AG20443 (cell line): ENCODE results near the gene CDK5R1.

Experiments
- DNase-seq: peaks from one replicate; pipeline ENCODE4 v3.0.0; 2012; ENCODE audit warnings: low spot score, mixed read lengths

CDK5R1 gene

GRCh38 chr17:32471652-32472051, 15.1 kb upstream of the CDK5R1 start:
- DNase-seq, result no peak

- no peak for DNase-seq
Observed at GRCh38 chr17:32475258-32475657, 11.5 kb upstream of the CDK5R1 start.

DNA sequence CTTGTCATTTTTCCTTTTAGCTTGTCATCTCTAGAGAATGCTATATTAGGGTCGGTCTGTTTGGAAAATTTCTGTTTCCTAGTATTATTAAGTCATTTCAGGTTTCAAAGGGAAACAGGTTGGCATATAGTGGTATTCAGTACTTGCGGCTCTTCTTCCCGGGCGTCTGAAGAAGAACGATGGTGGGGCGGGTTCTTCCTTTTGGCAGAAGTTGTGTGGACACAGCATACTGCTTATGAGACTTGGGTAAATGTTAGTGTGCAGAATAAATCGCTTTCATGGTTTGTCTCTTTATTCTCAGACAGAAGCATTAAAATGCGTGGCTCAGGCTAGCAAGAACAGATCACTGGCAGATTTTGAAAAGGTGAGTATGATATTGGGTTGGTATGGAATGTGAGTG, 9.6 kb upstream of the CDK5R1 start:
- no peak for DNase-seq

DNA sequence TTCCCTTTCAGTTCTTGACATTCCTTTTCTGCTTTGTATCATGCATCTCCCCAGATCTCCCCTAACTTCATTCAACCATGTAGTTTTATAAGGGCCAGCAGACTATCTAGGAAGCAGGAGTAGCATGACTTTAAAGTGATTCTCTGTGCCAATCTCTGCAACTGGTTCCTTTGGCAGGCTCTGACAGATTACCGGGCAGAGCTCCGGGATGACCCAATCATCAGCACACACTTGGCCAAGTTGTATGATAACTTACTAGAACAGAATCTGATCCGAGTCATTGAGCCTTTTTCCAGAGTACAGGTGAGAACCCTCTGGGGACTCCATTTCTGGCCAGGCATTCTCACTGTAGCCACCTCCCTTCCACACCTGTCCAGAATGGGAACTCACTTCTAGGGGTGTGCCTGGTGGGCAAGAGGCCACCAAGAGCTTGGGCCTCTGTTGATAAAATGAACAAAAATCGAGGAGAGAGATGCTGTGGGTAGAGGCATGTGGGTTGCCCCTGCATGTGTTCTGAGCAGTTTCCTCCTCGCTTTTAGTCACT, 7.6 kb upstream of the CDK5R1 start:
- DNase-seq, result no peak

GRCh38 chr17:32481193-32481592, 5.6 kb upstream of the CDK5R1 start:
- DNase-seq, result no peak

DNA sequence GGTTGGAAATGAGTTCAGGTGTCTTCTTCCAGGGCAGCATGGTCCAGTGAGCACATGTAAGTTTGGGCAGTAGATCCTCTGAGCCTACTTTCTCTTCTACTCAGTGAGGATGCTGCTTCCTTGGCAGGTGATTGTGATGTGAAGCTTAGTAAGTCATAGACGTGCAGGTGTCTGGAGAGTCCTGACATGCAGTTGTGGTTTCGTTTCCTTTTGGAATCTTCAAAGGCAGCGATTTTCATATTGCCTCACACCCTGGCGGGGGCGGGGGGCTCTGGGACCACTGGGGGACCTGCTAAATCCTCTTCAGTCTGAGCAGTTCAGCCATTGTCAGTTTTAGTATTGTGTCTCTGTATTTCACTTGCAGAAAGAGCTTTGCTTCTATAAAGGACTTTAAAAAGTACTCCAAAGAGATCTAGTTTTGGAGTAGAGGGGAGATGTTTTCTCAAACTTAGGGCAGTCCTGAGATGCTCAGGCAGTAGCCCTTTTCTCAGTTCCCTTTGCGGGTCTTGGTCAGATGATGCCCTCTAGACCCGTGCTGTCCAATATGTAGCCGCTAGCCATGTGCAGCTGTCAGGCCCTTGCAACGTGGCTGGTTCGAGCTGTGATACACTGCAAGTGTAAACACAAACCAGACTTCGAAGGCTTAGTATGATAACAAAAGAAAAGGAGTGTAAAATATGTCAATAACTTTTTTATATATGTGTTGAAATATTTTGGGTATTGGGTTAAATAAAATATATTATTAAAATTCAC, 4.0 kb upstream of the CDK5R1 start:
- DNase-seq, result no peak

- DNase-seq, result peak; percentile 87
Observed at GRCh38 chr17:32483451-32484019, 3.3 kb upstream of the CDK5R1 start.

DNA sequence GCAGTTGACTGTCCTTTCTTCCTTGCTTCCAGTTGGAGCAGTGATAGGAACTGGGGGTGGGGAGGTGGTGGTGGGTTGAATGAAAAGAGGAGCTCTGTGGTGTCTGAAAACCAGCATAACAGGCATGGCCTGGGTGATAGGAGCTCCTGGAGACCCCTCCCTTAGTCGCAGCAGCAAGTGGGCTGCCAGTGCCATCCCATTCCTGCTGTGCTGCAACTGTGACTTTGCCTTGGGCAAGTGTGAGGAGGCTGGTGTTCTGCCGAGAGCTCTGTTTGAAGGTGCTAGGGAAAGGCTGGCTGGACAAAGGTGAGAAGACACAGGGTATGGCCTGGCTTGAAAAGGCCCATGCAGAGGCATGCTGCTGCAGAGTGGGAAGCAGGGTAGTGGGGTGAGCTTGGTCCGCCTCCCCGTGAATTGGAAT, 2.7 kb upstream of the CDK5R1 start:
- no peak for DNase-seq

- DNase-seq, result no peak
Observed at GRCh38 chr17:32484628-32485027, 2.2 kb upstream of the CDK5R1 start.

DNA sequence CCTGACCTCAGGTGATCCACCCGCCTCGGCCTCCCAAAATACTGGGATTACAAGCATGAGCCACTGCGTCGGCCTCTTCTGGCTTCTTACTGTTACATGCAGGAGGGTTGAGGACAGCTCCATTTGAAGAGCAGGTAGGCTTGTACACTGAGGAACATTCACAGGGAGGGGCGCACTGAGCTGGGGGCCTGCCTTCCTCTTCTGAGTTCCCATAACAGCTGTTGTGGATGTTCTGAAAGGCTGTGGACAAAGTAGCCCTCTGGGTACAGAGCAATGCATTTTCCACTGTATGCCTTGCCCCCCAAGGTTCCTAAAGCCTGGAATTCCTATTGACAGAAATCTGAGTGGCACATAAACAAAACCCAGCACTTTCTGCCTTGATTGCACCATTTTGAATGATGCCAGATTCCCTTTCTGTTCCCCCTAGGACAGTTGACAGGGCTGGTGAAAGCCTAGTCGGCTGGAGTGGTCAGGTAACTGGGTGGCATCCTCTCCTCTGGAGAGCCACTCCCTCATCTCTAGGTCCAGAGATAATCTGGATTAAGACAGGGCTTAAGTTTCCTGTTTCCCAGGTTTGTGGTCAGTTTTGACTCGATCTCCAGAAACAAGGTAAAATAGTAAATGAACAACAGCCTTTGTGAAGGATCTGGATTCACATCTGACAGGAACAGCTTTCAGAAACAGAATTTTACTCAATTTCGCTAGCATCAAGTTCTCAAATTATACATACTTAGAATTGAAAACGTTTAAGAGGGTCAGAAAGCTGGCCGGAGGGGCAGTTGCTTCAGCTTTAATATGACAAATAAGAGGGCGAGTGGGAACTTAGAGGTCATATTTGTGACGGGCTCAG, 1.3 kb upstream of the CDK5R1 start:
- DNase-seq, result no peak

GRCh38 chr17:32486111-32486700, 587 bp upstream of the CDK5R1 start:
- peak; percentile 96 for DNase-seq

GRCh38 chr17:32487473-32488176, 832 bp downstream of the CDK5R1 start:
- peak; percentile 51 for DNase-seq

DNA sequence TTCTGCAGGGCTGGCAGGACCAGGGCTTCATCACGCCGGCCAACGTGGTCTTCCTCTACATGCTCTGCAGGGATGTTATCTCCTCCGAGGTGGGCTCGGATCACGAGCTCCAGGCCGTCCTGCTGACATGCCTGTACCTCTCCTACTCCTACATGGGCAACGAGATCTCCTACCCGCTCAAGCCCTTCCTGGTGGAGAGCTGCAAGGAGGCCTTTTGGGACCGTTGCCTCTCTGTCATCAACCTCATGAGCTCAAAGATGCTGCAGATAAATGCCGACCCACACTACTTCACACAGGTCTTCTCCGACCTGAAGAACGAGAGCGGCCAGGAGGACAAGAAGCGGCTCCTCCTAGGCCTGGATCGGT, 1.4 kb downstream of the CDK5R1 start:
- DNase-seq, result no peak

DNA sequence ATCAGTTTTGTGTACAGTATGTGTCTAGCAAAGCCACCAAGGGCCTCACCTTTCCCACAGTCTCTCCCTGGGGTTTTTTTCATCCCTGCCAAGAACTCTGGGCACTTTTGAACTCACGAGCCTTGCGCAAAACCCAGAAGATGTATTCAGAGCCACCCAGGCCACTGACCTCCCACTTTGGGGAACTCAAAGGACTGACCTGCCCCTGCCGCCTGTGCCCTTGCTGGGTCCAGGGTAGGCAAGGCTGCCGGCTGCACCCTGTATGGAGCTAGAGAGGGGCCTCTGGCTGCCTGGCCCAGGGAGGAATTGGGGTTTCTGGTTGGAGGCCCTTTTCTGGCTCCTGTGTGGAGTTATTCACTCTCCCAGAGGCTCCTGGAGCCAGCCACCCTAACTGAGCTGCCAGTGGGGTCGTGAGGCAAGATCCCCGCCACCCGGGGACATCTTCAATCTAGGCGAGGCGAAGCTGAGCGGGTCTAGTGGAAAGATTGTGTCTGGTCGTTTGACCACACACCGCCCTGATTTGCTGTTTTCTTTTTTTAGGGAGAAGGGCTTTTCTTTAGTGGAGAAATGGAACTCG, 1.9 kb downstream of the CDK5R1 start:
- no peak for DNase-seq

DNA sequence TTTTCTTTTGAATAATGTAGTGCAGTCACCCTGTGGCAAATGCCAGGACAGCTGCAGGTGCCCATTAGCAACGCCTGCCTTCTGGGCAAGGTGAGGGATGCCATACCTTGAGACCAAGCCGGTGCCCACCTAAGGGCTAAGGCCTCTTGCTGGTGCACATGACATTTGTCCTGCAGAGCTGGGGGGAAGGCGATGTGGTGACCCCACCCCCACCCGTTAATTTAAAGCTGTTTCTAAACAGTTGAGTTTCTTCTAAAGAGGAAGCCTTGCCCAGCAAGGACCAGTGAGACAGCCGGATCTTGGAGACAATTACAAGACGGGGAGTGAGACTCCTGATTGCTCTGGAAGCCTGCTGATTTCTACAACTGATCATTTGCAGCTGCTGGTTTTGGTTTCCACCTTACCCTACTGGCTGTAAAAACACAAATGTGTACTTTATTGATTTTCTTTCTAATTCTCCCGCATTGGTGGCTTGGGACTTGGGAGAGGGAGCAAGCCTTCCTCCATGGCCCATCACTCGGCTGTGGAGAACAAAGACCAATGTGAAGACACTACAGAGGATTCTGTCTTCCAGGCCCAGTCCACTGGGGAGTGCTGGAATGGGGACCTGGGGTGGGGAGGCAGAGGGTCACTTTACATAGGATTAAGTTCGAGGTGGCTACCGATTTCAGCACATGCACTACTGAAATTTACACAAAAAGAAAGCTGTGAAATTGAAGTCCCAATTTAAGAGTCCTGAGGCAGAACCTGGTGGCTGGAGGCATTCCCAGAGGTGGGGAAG, 2.7 kb downstream of the CDK5R1 start:
- no peak for DNase-seq

GRCh38 chr17:32490101-32490482, 3.3 kb downstream of the CDK5R1 start:
- no peak for DNase-seq

DNA sequence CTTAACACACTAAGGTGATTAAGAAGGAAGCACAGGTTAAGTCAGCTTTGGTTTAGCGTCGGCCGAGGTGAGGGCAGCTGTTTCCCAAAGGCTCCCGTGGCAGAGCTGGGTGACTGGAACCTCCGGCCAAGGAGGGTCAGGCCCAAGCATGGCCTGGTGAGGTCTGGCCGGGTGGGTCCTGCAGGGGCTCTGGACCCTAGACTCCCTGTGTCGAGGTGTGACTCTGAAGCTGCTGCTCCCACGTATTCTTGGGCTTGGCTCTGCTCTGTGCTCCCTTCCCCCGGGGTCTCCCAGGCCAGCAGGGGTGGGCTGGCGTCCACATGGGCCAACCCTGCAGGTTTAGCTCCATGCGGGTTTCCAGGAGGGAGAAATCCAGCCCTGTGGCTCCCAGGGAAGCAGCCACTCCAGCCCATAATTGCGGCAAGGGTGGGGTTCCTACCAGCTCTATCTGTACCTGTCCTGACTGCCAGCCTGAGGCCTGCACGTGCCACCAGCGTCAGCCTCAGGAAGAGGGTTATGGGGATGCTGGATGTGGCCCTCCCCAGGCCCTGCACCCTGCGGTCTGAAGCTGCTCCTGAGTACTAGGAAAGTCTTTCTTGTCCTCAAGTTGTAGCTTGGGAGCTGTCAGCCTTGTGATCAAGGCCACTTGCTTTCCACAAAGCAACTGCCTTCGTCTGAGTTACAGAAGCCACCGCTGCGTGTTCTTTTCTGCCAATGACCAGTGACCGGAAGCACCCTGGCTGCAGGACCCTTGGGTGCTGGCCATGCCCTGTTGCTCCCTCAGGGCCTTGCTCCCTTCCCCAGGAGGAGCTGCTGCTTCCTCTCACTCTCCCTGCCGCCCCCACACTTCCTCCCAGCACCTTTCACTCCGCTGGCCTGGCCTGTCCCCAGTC, 4.8 kb downstream of the CDK5R1 start:
- DNase-seq, result no peak

DNA sequence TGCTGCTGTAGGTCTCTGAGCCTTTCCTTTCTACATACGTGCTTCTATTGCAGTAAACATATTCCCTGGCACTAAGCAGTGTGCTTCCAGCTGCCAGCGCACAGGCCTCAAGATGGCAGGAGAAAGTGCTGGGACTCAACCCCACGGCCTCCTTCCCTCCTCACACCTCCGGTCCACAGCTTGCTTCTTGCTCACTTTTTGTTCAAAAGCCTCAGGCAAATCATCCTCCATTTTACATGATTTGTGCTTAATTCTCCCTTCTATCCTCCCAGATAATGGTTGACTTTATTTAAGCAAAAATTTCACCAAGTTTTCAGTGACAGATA, 5.4 kb downstream of the CDK5R1 start:
- no peak for DNase-seq

- no peak for DNase-seq
Observed at GRCh38 chr17:32492648-32493289, 6.0 kb downstream of the CDK5R1 start.
